Activated T-cell treated with anti-CD3 and anti-CD28 coated beads for 4 hours (primary cell): Measurements from ENCODE around the gene S100A12.
A peak's percentile ranks its signal among the peaks of the same experiment; 100 is the strongest.

Experiments
- DNase-seq: peaks from one replicate; pipeline ENCODE4 v3.0.0-alpha.2; 2020

Gene S100A12

DNA sequence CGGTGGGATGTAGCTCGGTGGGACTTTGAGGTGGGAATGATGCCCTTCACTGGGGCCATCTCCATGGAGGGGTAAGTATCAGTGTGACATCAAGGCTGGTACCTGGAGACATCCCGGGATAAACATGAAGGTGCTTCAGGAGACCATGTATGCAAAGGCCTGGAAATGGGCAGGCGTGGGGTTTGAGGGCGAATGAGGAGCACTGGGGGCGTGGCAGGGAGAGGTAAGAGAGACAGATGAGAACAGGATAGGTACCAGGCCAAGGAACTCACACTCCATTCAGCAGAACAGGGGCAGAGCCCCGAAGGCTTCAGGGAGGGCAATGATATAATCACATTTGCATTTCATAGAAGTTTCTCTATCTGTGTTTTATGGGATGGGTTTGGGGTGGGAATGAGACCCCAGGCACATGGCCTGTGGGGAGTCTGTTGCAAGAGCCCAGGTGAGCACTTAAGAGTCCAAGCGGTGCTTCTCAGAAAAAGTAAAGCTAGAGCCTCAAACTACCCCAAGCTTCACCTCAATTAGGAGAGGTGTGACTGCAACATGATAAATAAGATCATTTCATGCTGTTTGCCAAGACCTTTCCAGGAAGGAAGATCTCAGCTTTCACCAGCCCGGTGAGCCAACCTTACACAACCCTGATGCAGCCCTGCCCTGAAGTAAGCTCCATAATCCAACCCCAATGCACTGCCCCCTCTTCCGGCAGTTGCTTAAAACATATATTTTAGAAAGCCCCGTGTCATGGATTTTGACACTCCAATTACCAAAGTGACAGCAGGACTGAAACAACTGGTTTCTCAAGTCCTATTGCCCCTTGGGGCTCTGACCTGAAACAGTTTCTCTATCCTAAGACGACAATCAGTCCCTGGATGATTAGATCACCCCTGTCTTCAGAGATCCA lies 10.4 kb downstream of the S100A12 start:
- no peak for DNase-seq

DNA sequence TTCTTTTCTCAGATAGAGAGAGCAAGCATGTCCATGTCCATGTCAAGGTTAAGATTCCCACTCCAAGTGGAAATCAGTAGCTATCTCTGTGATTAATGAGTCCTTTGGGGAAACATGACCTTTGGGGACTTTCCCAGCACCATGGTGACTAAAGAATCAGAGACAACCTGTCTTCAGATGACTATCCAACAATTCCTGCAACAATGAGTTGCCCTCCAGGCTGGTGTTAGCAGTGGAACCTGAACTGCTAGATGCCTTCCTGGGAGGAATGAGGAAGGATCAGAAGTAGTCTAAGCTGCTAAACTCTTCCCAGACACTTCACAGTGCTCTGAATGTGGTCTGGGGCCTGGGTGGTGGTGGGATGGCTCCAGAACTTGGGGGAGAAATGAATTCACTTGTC lies 11.3 kb downstream of the S100A12 start:
- DNase-seq, result no peak

DNA sequence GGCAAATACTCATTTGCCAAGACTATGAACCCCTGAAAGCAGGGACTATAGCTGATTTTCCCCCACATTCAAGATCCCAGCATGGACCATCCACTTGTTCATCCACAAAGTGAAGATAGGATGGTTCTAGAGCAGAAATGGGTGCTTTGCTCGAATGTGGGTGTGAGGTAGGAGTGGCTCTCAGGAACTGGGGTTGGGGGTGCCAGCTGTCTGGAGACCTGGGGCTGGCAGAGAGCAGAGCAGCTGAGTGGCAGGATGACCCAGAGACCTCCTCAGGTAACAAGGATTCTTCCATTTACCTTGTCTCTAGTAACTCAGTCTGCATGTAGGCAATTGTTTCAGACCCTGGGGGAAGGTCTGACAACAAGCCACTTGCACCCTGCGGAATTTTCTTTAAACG lies 11.8 kb downstream of the S100A12 start:
- DNase-seq, result no peak

DNA sequence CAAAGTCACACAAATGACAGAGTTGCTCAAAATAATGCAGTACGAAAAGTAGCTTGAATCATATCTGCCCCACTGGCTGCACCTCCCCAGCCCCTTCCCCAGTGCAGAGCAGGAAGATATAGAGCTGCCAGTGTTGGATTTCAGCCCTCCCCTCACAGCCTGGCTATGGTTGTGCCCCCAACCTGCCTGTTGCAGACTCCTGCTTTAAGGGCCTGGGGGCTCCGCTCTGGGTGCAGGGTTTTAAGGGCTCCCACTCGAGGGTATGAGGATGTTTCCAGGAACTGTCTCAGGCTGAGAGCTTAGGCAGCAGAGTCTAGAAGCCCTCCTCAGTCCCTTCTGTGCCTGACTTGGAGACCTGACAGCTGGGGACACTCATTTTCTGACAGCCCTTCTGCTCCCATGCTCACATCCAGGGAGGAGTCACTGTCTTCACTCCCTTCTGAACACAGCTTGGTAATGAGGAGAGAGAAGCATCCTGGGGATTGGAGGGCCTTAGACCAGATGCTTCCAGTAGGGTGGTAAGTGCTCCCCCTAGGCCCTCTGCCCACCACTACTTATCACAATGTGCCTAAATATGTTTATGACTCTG lies 13.1 kb downstream of the S100A12 start:
- no peak for DNase-seq

DNA sequence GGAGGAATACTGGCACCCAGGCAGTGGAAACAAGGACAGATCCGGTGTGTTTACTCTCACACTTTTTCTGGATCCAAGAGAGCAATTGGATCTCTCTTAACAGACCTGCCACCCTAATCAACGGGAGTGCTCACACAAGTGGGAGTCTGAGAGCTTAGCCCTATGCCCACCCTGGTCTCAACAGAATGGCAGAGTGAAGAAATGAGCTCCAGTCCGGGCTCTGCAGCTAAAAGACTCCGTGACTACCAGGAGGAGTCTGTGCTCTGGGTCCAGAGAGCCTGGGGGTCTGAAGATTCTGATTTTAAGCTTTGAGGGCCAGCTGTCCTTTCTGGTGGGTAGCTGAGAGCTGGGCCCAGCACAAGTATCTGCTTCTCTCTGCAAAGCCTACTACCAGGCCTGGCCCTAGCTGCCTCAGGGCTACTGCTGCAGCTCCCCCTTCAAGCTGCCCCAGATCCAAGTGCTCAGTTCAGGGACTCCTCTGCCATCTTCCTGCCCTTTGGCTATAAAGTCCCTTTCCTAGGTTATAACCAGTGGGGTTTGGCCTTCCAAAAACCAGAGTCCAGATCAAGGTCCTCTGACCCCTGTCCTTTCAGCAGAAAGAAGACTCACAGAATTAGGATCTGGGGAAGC lies 13.8 kb downstream of the S100A12 start:
- no peak for DNase-seq

DNA sequence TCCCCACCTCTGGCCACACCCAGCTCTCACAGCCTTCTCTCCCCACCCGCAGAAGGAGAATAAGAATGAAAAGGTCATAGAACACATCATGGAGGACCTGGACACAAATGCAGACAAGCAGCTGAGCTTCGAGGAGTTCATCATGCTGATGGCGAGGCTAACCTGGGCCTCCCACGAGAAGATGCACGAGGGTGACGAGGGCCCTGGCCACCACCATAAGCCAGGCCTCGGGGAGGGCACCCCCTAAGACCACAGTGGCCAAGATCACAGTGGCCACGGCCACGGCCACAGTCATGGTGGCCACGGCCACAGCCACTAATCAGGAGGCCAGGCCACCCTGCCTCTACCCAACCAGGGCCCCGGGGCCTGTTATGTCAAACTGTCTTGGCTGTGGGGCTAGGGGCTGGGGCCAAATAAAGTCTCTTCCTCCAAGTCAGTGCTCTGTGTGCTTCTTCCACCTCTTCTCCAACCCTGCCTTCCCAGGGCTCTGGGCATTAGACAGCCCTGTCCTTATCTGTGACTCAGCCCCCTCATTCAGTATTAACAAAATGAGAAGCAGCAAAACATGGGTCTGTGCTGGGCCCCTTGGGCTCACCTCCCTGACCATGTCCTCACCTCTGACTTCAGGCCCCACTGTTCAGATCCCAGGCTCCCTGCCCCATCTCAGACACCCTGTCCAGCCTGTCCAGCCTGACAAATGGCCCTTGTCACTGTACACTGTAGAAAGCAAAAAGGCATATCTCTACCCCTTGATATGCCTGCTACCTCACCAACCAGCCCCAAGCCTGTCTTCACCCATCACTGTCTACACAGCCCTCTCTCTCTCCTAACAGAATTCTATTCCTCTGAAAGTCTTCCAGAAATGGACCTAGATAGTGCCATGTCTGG lies 14.6 kb downstream of the S100A12 start:
- no peak for DNase-seq

DNA sequence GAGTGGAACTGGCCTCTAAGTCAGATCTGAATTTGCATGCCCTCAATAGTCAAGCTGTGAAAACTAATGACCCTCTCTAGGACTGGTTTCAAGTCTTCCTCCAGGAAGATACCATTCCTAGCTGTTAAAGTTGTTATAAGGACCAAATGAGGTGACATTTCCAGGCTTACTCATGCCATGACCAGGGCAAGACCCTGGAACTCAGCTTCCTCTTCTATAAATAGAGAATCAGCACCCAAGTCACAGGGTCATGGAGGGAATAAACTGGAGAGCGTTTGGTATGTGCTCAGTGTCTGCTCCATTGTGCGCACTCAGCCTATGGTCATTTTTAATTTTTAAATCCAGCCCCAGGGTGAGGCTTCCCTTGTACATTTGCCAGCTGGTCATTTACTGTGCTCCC lies 15.2 kb downstream of the S100A12 start:
- DNase-seq, result no peak

DNA sequence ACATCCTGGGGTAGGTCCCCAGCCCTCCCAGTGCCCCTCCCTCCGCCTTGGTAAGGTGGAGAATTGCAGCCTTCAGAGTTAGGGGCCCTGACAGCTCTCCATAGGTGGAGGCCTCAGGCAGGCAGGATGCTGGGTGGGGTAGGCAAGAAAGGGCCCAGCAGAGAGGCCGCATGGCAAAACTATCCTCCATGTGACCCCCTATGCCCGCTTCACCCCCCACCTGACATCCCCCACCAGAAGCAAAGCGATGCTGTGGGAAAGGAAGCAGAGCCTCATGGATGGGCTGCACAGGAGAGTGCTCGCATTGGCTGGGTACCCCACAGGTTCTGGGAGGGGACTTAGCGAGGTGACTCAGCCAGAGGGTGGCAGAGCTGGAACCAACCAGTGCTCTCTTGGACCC lies 16.2 kb downstream of the S100A12 start:
- no peak for DNase-seq

DNA sequence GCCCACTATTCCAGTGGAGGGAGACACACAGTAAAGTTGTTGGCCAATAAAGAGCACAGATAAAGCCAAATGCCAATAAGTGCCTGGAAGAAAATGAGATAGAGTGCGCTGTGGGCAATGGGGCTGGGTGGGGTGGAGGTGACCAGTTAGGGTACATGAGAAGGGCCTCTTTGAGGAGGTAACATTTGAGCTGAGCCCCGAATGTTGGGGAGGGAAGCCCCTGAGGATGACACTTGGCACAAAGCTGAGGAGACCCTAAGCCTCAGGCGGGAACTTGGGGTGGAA lies 16.8 kb downstream of the S100A12 start:
- DNase-seq, result no peak

DNA sequence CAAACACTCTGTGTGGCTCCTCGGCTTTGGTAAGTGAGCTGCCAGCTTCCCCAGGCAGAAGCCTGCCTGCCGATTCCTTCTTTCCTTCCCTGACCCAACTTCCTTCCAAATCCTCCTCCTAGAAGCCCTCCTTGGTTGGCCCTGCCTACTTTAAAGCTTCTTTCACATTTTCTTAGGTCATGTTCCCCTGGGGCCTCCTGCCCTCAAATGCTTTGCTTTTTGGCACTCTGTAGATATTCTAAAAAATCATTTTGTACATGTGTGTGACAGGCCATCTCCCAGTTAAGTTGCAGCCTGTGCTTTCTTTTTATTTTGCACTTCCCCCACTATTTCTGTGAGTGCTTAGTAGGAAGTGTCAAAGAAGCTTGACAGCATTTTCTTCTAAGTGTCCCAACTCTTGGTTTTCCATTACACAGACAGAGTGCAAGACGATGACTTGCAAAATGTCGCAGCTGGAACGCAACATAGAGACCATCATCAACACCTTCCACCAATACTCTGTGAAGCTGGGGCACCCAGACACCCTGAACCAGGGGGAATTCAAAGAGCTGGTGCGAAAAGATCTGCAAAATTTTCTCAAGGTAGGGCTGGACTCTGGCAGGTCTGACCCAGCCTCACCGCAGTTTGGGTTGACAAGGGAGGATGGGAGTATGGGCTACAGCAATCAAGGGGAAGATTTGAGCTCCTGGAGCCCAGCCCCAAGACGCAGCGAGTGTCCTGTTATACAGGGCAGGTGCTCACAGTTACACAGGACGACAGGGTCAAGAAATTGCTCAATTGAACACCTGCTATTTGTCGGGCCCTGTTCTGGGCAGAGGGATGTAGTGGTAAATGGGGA lies 17.3 kb downstream of the S100A12 start, which contains the start of gene S100A9:
S100A9 (plus strand) TSS at position 2 of the 838 bp plus-strand sequence; CDS start at position 432, 430 bp downstream.
- DNase-seq, result no peak

DNA sequence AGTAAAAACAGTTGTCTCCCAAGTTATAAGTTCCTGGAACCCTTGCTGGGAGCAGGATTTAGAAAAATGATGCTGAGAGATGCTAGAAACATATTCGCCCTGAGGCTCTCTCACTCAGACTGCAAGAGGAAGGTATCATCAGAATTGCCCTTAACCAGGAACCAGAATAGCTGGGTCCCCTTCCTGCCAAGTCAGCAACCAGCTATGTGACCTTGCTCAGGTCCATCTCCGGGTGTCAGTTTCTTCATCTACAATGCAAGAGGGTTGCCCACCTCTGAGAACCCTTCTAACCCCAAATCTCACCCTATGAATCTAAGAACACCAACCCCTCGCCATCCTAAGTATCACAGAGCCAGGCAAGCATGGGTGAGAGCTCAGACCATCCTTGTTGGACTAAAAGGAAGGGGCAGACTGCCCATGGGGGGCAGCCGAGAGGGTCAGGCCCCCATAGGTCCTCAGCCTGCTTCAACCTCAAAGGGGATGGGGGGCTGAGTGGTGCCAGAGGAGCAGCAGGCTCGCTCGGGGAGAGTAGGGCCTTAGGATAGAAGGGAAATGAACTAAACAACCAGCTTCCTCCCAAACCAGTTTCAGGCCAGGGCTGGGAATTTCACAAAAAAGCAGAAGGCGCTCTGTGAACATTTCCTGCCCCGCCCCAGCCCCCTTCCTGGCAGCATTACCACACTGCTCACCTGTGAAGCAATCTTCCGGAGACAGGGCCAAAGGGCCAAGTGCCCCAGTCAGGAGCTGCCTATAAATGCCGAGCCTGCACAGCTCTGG lies 18.2 kb downstream of the S100A12 start:
- no peak for DNase-seq

DNA sequence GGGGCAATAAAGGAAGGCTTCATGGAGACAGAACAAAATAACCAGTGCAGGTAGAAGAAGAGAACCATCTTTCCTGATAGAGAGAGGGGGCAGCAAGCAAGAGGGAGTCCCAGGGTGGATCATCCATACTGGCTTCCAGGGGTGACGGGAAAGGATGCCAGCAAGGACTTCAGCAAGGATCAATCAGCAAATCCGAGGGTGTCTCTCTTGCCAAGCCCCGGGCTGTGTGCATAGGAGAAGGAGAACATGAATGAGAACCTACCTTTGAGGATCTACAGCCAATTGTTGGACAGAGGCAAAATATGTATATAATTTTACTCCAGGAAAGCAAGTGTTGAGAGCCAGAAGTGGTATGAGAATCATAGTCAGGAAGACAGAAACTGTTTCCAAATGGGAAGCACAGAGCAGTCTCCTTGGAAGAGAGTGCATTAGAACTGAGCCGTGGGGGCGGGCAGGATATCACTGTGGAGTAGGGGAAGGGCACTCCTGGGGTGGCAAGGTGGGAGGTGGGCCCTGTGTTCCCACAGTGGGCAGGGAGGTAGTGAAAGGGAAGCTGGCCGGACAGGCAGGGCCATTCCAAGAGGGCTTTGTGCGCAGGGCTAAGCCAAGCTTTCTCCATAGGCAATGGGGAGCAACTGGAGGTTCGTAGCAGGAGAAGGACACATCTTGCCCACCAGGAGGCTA lies 18.9 kb downstream of the S100A12 start:
- DNase-seq, result no peak

DNA sequence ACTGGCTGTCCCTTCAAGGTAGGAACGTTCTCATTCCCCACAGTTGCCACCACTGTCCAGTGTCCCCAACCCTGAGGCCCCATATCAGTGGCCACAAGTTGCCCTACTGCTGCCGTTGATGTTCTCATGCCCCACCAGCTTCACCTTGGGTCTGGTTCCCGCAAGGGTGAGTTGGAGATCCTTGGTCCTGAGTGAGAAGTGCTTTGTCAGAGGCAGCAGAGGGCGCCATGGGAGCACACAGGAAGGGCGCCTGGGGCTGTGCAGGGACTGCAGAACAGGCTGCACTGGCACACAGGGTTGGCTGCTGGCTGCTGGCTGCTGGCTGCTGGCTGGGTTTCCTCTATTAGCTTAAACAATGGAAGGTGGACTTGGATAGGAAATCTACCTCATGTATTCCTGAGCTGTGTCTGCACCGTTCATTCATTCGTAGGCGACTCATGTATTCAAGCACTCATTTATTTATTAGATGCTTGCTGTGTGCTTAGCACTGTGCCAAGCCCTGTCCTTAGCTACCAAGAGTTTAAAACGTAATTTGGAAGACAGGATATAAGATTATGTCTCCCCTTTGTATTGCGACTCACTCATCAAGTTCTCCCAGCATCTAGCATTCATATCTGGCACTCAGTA lies 19.9 kb downstream of the S100A12 start:
- DNase-seq, result no peak

DNA sequence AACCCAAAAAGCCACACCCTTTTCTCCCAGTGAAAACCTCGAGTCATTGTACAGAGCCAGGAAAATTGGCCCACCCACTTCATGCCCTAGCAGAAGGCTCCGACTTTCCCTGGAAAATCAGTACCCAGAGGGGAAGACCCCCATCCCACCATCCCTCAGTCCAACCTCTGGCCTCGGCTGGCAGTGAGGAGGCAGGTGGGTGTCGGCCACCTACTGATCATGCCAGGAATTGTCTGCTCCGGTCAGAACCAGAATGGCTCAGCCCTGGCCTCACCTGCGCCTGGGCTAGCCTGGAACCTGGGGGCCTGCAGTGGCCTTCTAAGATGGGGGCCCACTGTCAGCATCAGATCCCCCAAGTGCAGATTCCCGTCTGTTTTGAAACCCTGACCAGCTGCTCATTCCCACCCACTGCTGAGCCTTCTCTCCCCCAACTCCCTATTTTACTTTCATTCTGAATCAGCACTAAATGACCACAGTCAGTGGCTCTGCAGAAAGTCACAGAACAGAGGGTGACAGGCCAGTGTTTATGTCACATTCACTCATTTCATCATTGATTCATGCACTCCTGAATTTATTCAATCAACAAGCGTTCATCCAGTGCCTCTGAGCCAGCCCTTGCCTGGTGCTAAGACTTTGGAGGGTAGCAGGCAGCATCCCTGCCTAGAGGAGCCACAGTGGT lies 20.8 kb downstream of the S100A12 start:
- no peak for DNase-seq

DNA sequence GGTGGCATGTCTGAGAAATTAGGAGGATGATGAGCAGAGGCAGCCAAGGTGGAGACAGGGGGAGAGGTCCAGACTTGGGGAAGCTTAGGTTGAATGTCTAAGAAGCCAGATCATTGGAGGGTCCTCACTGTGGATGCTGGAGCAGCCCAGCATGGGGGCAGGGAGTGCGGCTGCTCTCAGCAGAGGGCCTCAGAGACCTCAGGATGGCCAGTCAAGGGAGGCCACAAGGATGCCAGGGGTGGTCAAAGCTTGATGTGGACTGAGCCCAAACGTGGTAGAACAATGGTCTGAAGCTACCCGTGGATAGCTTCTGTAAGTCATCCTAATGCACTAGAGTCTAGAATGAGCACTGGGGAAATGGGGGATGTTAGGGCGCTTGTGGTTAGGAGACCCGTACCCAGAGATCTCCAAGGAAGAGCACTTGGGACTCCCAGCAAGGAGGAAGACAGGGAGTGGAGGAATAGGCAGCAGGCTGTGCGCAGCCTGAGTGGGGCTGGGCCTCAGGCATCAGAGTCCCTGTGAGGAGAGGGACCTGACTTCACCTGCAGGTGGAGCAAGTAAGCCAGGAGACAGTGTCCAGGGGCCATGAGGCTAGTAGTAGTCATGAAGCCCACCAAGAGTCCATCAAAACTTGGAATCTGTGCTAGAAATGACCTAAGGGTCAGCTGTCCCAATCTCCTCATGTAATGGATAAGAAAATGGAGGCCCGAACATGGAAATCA lies 22.0 kb downstream of the S100A12 start:
- DNase-seq, result no peak

DNA sequence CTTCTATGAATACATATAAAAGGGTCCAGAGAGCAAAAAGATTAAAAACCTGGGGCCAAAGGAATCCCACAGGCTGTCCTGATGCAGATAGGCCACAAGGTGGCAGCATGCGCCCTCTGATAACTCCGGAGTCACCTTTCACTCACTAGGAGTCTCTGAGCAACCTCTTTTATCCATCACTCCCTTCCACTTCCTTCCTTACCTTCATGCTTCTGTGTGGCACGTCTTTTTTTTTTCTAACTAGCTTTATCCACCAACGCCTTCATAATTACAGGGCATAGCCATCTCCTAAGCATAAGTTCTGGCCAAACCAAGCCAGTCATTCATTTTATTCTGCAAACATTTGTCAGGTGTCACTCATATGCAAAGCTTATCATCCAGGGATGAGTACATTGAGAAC lies 22.9 kb downstream of the S100A12 start:
- DNase-seq, result peak; percentile 49

DNA sequence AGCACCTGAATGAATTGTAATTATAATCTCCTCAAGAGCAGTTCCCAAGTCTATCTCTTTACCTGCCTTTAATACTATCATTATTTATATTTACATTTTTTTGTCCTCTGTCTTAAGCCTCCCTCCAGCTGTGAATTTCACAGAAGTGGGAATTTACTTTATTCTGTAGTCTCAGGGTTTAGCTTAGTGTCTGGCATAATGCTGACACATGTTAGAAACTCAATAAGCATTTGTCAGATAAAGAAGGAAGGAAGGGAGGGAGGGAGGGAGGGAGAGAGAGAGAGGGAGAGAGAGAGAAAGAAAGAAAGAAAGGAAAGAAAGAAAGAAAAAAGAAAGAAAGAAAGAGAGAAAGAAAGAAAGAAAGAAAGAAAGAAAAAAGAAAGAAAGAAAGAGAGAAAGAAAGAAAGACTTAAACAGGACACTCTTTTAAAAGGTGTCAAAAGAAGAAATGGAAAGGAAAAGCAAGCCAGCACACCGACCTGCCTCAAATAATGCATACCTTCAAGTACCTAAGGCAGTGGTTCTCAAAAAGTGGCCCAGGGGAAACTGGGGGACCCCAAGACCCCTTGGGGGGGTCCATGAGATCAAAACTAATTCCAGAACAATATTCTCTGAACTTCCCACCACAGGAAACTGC lies 25.0 kb downstream of the S100A12 start:
- no peak for DNase-seq
